GM12875 (cell line): ENCODE data around the gene ENGASE.

Experiments
- H3K4me3 ChIP-seq: one replicate; pipeline ENCODE4 v1.5.1; 2011; ENCODE audit warnings: low read depth, low read length, control low read depth
- TF ChIP-seq, protein P1 (sequence below): IDR thresholded peaks from 2 replicates; pipeline ENCODE4 v1.5.1; 2011; ENCODE audit warnings: low read depth, mild to moderate bottlenecking, control low read depth, inconsistent platforms, low read length, moderate library complexity, borderline replicate concordance; ENCODE audit not compliant: insufficient read depth

Gene ENGASE

DNA sequence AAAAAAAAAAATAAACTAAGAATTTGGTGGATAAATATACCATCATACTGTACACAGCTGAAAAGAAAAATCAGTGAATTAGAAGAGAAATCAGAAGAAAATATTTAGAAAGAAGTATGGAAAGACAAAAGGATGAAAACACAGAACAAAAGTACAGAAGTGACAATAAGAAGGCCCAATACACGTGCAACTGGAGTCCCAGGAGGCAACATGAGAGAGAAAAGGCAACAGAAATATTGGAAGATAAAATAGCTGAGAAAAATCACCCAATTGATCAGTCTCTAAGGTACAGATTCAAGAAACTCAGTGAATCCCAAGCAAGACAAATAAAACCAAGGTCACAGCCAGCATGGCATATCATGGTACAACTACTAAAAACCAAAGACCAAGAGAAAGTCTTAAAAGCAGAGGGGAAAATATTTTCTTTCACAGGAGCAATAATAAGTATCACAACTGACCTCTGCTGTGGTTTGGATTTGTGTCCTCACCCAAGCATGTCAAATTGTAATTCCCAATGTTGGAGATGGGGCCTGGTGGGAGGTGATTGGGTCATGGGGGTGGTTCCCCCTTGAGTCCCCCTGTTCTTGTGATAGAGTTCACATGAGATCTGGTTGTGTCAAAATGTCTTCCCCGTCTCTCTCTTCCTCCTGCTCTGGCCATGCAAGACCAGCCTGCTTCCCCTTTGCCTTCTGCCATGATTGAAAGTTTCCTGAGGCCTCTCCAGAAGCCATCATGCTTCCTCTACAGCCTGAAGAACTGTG, 20.2 kb upstream of the ENGASE start:
- TF ChIP-seq, protein P1, sequence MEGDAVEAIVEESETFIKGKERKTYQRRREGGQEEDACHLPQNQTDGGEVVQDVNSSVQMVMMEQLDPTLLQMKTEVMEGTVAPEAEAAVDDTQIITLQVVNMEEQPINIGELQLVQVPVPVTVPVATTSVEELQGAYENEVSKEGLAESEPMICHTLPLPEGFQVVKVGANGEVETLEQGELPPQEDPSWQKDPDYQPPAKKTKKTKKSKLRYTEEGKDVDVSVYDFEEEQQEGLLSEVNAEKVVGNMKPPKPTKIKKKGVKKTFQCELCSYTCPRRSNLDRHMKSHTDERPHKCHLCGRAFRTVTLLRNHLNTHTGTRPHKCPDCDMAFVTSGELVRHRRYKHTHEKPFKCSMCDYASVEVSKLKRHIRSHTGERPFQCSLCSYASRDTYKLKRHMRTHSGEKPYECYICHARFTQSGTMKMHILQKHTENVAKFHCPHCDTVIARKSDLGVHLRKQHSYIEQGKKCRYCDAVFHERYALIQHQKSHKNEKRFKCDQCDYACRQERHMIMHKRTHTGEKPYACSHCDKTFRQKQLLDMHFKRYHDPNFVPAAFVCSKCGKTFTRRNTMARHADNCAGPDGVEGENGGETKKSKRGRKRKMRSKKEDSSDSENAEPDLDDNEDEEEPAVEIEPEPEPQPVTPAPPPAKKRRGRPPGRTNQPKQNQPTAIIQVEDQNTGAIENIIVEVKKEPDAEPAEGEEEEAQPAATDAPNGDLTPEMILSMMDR: no peak
- no peak overlapping the region for H3K4me3 ChIP-seq

DNA sequence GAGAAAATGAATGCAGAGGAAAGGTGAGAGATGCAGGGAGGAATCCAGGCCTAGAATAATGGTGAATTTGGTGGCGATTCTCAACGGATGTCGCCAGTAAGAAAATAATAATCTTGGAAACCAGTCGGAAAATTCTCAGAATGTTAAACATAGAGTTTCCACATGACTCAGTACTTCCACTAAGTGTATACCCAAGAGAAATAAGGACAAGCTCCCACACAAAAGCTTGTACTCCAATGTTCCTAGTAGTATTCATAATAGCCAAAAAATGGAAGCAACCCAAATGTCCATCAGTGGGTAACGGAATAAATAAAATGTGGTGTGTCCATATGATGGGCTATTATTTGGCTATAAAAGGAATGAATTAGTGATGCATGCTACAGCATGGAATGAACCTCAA, 19.4 kb upstream of the ENGASE start:
- H3K4me3 ChIP-seq: no peak overlapping the region
- TF ChIP-seq, protein P1: no peak

DNA sequence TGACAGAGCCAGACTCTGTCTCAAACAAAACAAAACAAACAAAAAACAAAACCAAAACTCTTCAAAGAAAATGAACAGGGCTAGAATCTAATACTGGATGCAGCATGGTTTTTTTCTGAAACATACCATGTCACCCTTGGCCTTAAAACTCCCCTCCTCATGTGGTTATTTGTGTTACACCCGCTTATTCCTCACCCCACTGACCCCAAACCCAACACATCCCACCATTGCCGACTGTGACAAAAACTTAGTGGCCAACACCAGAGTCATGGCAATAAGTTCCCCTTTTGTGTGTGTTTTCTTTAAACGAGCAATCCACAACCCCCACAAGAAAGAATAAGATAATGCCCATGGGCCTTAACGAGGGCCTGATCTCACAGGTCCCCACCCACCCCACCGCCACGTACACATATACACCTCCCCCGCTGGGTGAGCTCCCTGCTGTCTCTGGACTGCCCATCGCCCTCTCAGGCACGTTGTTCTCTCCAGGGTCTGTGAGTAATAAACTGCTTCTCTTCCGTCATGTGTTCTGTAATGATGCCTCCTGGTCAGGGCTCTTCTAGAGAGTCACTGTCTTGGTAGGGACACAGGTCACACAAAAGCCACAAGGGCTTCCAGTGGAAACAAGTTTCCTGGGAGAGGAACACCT, 16.8 kb upstream of the ENGASE start:
- TF ChIP-seq, protein P1: no peak
- no peak overlapping the region for H3K4me3 ChIP-seq

DNA sequence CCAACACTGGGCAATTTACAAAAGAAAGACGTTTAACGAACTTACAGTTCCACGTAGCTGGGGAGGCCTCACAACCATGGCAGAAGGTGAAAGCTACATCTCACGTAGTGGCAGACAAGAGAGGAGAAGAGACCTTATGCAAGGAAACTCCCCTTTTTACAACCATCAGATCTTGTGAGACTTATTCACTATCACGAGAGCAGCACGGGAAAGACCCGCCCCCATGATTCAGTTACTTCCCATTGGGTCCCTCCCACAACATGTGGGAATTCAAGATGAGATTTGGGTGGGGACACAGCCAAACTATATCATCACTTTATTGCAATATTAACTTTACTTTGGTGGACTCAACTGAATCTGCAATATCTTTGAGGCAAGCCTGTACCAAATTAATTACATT, 11.9 kb upstream of the ENGASE start:
- TF ChIP-seq, protein P1: no peak
- no peak overlapping the region for H3K4me3 ChIP-seq

DNA sequence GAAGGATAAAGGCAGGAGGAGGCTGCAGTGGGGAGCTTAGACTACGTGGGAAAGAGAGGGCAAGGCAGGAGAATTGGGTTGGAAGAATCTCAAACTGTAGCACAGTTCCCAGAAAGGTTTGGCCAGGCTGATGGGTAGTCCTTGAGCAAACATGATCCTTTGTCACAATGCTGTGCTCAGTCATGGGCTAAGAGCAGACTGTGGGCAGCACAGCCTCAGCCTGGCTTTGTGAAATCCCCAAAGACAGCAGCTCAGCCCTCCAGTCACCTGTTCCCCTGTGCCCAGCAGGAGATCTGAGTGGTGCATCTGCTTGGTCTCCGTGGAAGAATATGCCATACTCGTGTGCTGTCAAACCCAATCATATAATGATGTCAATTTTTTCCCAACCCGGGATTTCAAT, 10.6 kb upstream of the ENGASE start:
- H3K4me3 ChIP-seq: no peak overlapping the region
- TF ChIP-seq, protein P1: no peak

- TF ChIP-seq, protein P1: peak; percentile 46; the same call in 1 of the 2 replicates
- H3K4me3 ChIP-seq: no peak overlapping the region
Observed at GRCh38 chr17:79065105-79065670, 9.4 kb upstream of the ENGASE start.
